Measurements from ENCODE around the gene TMEM272.

- no peak for TF ChIP-seq YY1 (IDR thresholded peaks at IDR 0.05; ENCODE audit: insufficient read depth, insufficient read length)
- TF ChIP-seq ZNF274 (IDR thresholded peaks at IDR 0.05; ENCODE audit: low read depth, low read length): no peak
Measured at GRCh38 chr13:51840917-51841316, 4.1 kb downstream of the TMEM272 start.

Measured in NT2/D1 (cell line).